Upper lobe of left lung (tissue), 4 donors: Measurements from ENCODE around the gene SLC6A1.

ENCODE experiments used
- CTCF ChIP-seq, 6 experiments: fragments of 450-650 bp in 4 of 6; fragments of 200-600 bp in 2 of 6; sonication (generic) in 2 of 6; IDR thresholded peaks; one replicate each; pipeline ENCODE4 v1.5.1; 2016 to 2019; ENCODE audit warnings: antibody characterized with exemption in 6 of 6
- EP300 ChIP-seq, 4 donors: sonication (generic); formaldehyde crosslinking; IDR thresholded peaks; one replicate each; pipeline ENCODE4 v1.5.1; 2017; ENCODE audit warnings: antibody characterized with exemption in 4 of 4, control low read depth in 2 of 4
- POLR2AphosphoS5 ChIP-seq, 2 donors: sonication (generic); formaldehyde crosslinking; IDR thresholded peaks; one replicate each; pipeline ENCODE4 v1.5.1; 2017; ENCODE audit warnings: antibody characterized with exemption in 2 of 2

DNA sequence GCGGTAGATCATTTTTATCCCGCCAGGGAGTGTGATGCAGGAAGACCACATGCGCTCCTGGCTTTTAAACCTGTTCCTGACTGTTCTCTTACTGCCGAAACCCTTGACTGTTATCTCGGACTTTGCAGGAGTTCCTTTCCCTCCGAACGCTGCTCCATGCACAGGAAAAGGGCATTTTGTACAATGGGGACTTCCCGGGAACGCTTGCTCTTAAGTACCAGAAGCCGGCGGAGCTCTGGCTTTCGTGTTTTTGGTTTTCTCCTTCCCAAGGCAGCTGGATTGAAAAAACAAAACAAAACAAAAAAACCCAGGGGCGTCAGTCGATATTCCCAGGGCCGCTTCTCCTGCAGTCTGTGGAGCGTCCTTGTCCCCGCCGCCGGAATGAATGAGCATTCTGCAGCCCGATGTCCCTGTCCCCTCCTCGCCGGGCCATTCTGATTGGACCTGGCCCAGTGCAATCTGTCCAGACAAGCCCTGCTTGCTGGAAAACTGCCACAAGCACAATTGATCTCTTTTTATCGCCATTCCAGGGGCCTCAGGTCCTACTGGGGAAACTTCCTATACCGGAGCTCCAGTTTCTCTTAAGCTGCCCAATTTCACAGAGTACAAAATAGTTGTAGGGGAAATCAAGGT, 44.8 kb downstream of the SLC6A1 start:
- no peak for TF ChIP-seq CTCF (IDR thresholded peaks at IDR 0.05)
- no peak for TF ChIP-seq POLR2AphosphoS5 (IDR thresholded peaks at IDR 0.05)
- no peak for TF ChIP-seq EP300 (IDR thresholded peaks at IDR 0.05)
